GM19035 (cell line): ENCODE data around the gene C17orf114.

ENCODE experiments used
- ATAC-seq: cut with Tn5 transposase; IDR thresholded peaks from one replicate; pipeline ENCODE4 v1.9.1; 2021; ENCODE audit not compliant: unreplicated experiment

C17orf114 gene

GRCh38 chr17:4802228-4802627 lies at the start of gene C17orf114:
Gene C17orf114 (minus strand): TSS chr17:4802328.
- ATAC-seq = no peak

- no peak for ATAC-seq
Measured at GRCh38 chr17:4851084-4851483, 49.0 kb upstream of the C17orf114 start.

GRCh38 chr17:4850246-4850645 lies 48.1 kb upstream of the C17orf114 start:
- no peak for ATAC-seq

GRCh38 chr17:4849011-4849536 lies 46.9 kb upstream of the C17orf114 start:
- no peak for ATAC-seq

- no peak for ATAC-seq
Measured at GRCh38 chr17:4846635-4847390, 44.7 kb upstream of the C17orf114 start.

- no peak for ATAC-seq
Measured at GRCh38 chr17:4845118-4845517, 43.0 kb upstream of the C17orf114 start.

GRCh38 chr17:4843321-4844000 lies 41.3 kb upstream of the C17orf114 start:
- no peak for ATAC-seq

GRCh38 chr17:4842376-4842775 lies 40.2 kb upstream of the C17orf114 start:
- no peak for ATAC-seq

- ATAC-seq = no peak
Measured at GRCh38 chr17:4840893-4841242, 38.7 kb upstream of the C17orf114 start.

- no peak for ATAC-seq
Measured at GRCh38 chr17:4839965-4840892, 38.1 kb upstream of the C17orf114 start.

- ATAC-seq = no peak
Measured at GRCh38 chr17:4839221-4839620, 37.1 kb upstream of the C17orf114 start.

GRCh38 chr17:4838309-4838785 lies 36.2 kb upstream of the C17orf114 start:
- no peak for ATAC-seq

GRCh38 chr17:4837471-4838308 lies 35.6 kb upstream of the C17orf114 start:
- ATAC-seq = no peak

GRCh38 chr17:4836221-4836620 lies 34.1 kb upstream of the C17orf114 start:
- ATAC-seq = no peak

- no peak for ATAC-seq
Measured at GRCh38 chr17:4834681-4835020, 32.5 kb upstream of the C17orf114 start.

GRCh38 chr17:4833941-4834680 lies 32.0 kb upstream of the C17orf114 start:
- ATAC-seq = no peak

- ATAC-seq = peak; percentile 91
Measured at GRCh38 chr17:4833178-4833940, 31.2 kb upstream of the C17orf114 start, which contains the start of gene MINK1. Gene MINK1 (plus strand): TSS chr17:4833340. CDS start chr17:4833584, 244 bp downstream.

- peak; percentile 18 for ATAC-seq
Measured at GRCh38 chr17:4832829-4833177, 30.7 kb upstream of the C17orf114 start.

- no peak for ATAC-seq
Measured at GRCh38 chr17:4827399-4827798, 25.3 kb upstream of the C17orf114 start.
